EL (cell line): ENCODE results near the gene ZNF358.
"Not testable (repeated sequence)": the region's sequence is repeated elsewhere in the genome, so short reads cannot be mapped to it uniquely, and the experiment has no call there.

Source experiments
- DNase-seq: peaks from one replicate; pipeline ENCODE4 v3.0.0-alpha.2; 2016

The ZNF358 gene

GRCh38 chr19:7521551-7522071 is 5.7 kb downstream of the ZNF358 start:
- DNase-seq, result no peak

- DNase-seq, result peak; percentile 97
These were observed 6.4 kb downstream of the ZNF358 start, which contains the start of gene MCOLN1 for GRCh38 chr19:7522072-7522922. TSS of gene MCOLN1 (plus strand) at chr19:7522624. CDS start at chr19:7522751, 127 bp downstream.

- DNase-seq, result peak; percentile 44
These were observed 7.2 kb downstream of the ZNF358 start for GRCh38 chr19:7522923-7523667.

GRCh38 chr19:7524523-7524922 is 8.6 kb downstream of the ZNF358 start:
- no peak for DNase-seq

- DNase-seq, result no peak
These were observed 9.3 kb downstream of the ZNF358 start for GRCh38 chr19:7524992-7525739.

GRCh38 chr19:7526059-7526929 is 10.4 kb downstream of the ZNF358 start:
- DNase-seq, result no peak

GRCh38 chr19:7527516-7528191 is 11.8 kb downstream of the ZNF358 start:
- DNase-seq, result no peak

- no peak for DNase-seq
These were observed 12.3 kb downstream of the ZNF358 start for GRCh38 chr19:7528192-7528519.

- no peak for DNase-seq
These were observed 12.8 kb downstream of the ZNF358 start for GRCh38 chr19:7528522-7529245.

- DNase-seq, result no peak
These were observed 13.3 kb downstream of the ZNF358 start for GRCh38 chr19:7529246-7529600.

- DNase-seq, result no peak
These were observed 13.9 kb downstream of the ZNF358 start for GRCh38 chr19:7529610-7530490.

GRCh38 chr19:7533281-7533885 is 17.5 kb downstream of the ZNF358 start:
- peak; percentile 56 for DNase-seq

- peak; percentile 87 for DNase-seq
These were observed 18.1 kb downstream of the ZNF358 start for GRCh38 chr19:7533925-7534480.

- peak; percentile 87 for DNase-seq
These were observed 18.7 kb downstream of the ZNF358 start for GRCh38 chr19:7534531-7535046.

GRCh38 chr19:7535047-7535997 is 19.4 kb downstream of the ZNF358 start, which contains the start of gene PNPLA6:
TSS of gene PNPLA6 (plus strand) at chr19:7535717. CDS start at chr19:7535789, 72 bp downstream.
- peak; percentile 92 for DNase-seq

GRCh38 chr19:7535998-7536695 is 20.2 kb downstream of the ZNF358 start:
- no peak for DNase-seq

- not testable (repeated sequence) for DNase-seq
These were observed 23.1 kb downstream of the ZNF358 start for GRCh38 chr19:7538990-7539389.
